Stimulated activated CD4-positive, alpha-beta T cell treated with anti-CD3 and anti-CD28 coated beads, Interleukin-15, amount 100 ng/mL, for 1 hour (primary cell): ENCODE measurements around the gene PTPRA.

Experiments used
- DNase-seq, 2 donors: peaks; one replicate each; pipeline ENCODE4 v3.0.0-alpha.2; 2020; ENCODE audit warnings: low read depth in 1 of 2, low spot score in 1 of 2

Gene PTPRA

DNA sequence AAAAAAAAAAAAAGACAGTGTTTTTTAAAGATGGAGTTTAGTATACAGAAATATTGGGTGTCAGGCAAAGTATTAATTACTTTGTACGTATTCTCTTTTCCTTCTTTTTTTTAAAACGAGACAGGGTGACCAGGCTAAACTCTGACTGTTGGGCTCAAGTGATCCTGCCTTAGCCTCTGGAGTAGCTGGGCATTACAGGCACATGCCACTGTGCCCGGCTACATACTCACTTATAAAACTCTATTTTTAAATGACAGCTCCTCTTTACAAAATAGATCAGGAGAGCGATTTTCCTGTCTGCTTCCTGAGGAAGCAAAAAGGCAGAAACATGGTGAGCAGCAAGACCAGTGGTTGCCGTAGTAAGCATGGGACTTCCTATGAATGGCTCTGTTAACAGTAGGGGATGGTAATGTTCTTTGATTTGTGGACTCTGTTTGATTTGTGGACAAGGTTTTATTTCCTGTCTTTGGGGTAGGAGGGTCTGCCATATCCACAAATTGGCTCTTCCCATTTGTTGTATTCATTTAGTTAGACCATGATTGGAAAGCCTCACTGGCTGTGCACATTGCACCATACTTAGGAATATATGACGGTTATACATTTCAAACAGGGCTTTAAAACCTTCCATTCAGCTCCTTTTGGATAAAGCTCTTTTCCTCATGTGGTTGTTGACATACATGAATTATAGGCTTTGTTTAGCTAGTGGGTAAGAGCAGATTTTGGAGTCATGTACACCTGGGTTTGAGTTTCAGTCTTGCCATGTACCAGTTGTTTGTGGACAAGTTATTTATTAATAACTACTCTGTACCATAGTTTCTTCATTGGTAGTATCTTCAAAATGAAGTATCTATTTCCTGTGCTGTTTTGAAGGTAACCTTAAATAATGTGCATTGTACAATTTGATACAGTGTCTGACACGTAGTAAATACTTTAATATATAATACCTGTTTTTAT, 45.1 kb downstream of the PTPRA start:
- no peak for DNase-seq

DNA sequence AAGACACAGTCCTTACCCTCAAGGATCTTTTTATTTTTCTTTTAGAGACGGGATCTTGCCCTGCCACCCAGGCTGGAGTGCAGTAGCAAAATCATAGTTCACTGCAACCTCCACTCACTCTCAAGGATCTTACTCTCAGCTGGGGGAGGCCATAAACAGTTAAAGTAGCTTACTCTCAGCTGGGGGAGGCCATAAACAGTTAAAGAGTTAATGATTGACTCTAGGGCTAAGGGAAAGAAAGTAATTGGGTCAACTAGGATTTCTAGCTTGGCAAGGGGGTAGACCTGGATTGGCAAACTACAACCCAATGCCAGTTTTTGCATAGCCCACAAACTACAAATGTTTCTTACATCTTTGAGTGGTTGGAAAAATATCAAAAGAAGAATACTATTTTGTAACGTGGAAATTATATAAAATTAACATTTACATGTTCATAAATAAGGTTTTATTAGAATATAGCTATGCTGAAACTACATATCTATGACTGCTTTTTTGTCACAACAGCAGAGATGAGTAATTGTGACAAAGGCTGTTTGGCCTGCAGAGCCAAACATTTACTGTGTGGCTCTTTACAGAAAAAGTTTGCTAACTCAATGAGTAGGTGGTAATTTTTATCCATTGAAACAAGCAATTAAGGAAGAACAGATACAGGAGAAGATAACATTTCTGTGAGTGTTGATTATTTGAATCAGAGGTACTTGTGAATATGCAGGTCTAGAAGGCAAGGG, 46.4 kb downstream of the PTPRA start:
- DNase-seq: no peak

DNA sequence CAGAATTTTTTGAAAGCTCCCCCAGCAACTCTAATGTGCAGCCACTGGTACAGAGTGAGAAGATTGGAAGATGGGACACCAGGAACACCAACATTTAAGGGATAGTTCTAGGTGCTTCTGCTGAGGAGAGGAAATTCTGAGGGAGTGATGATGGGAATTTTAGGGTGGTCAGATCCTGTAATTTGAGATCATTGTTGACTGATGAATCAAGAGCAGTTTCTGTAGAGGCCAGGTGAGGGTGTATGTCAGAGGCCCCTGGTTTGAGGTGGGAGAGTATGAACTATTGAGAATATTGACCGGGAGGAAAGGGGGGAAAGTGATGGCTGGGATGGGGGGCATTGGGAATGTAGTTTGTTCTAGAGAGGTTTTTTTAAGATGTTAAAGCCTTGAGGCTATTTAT, 47.2 kb downstream of the PTPRA start:
- DNase-seq: no peak

DNA sequence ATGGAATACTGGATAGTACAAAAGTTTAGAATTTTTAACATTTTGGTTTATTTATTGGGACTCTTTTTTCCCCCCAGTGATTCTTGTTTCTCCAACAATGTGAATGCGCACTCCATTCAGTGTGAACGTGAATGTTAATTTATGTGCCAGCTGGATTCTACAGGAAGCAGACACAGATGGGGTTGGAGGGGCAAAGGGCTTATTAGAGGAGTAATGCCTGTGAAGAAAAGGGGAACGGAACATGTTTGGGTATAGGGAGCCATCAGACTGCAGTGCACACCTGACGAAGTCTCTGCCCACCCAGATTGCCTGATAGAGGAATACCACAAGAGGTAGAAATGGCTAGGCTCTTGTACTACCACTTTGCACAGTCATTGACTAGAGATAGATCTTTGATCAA, 48.2 kb downstream of the PTPRA start:
- DNase-seq: no peak

DNA sequence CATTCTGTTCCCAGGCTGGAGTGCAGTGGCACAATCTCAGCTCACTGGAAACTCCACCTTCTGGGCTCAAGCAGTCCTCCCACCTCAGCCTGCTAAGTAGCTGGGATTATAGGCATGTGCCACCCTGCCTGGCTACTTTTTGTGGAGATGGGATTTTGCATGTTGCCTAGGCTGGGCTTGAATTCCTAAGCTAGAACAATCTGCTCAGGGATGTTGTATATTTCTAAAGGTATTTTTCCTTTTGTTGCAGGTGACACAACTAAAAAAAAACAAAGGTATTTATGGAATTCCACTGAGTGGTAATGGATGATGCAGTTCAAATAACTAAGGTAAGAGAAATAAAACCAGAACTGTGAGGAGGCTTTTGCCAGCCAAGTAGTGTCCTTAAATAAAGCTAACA, 49.7 kb downstream of the PTPRA start:
- no peak for DNase-seq

DNA sequence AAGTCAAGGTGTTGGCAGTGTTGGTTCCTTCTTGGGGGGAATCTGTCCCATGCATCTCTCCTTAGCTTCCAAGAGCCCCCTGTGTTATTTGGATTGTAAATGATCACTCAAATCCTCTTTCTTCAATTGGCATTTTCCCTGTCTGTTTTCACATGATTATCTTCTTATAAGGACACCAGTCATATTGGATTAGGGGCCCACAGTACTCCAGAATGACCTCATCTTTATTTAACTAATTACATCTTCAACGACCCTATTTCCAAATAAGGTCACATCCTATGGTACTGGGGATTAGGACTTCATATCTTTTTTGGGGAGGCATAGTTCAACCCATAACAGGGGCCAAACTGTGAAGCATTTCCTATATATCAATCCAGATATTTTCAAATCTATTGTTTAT, 57.3 kb downstream of the PTPRA start:
- no peak for DNase-seq

DNA sequence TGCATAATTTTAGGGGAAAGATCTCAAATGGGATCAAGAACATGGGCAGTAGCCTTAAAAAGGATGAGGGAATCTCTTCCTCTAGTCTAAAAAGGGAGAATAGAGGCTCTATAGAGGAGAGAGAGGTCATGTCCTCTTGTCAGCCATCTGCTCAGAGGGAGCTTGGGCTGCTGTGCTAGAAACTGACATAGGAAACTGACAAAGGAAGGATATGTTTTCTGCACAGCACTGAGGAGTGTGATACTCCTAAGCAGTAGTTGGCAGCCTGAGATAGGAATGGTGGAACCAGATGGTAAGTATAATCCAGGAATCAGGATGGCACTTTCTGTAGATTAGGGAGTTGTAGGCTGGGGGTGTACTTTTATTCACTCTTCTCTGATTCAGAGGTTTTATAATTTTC, 59.2 kb downstream of the PTPRA start:
- DNase-seq: no peak

DNA sequence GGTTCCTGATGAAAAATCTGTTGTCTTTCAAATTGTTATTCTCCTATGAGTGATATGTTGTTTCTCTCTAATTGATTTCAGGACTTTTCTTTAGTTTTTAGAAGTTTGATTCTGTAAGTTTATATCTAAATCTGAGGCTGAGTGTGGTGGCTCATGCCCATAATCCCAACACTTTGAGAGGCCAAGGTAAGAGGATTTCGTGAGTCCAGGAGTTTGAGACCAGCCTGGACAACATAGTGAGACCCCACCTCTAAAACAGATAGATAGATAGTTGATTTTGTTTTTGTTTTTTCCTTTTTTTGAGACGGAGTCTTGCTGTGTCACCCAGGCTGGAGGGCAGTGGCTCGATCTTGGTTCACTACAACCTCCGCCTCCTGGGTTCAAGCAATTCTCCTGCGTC, 64.6 kb downstream of the PTPRA start:
- no peak for DNase-seq

DNA sequence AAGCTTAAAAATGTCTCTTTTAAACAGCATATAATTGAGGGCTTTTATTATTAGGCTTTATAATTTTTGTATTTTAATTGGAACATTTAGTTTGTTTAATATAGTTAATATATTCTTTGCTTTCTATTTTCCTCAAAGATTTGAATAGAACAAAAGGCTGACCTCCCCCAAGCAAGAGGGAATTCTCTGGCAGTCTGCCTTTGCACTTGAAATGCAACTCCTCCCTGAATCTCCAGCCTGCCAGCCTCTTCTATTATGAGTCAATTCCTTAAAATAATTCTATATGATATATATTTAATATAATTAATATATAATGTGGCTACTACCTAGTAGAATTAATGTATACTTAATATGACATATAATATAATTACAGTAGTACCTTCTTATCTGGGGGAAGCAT, 69.2 kb downstream of the PTPRA start:
- DNase-seq: no peak

DNA sequence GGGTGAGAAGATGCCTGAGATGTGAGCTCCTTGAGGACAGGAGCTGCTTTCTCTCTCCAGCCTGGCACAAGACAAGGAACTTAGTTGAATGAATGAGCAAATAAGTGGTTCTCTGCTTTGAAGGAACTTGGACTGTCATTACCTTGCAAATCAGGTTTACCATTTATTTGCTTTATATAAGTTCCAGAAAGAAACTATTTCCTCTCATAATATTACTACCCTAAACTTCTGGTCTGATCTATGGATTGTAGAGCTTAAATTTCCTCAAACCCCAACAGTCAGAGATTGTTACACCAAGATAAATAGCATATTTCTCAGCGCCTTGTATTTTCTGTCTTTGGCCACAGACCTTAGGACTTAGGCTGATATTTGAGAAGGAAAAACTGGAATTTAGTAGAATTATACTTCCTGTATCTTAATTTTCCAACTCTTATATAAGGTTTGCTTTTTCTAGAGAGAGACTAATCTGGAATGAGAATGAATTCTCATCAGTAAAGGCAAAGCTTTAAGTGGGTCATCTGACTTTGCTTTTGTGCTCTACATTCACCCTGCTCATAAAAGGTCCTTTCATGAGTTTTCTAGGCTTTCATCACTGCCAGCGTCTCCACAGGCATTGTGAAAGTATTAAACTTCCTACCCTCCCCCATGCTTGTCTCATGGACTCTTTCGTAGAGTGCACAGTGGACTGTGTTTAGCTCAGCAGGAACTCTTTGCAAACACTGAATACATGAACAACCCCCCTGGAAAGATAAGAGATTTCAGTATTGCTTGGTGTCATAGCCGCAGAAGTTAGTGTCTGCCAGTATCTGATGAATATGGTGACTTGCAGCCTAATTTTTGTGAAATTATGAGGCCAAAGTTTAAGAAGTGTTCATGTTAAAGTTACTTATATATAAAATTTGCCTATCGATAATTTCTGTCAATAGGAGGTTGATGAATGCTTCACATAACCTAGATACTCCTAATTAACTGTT, 74.0 kb downstream of the PTPRA start:
- no peak for DNase-seq

DNA sequence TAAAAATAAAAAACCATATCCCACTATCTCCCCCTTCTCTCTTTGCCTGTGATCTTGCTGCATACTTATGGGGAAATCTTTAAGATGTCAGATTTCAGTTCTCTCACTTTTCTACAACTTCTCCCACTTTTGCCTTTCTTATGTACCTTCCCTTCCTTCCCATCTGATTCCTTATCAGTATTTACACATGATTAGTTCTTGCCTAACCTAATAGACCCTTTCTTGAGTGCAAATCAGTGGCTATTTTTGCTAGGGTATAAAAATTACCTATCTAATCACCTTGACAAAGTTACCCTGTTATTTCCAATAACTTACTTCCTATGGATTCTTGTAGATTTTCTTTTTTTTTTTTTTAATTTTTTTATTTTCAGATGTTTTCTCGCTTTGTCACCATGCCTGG, 75.7 kb downstream of the PTPRA start:
- no peak for DNase-seq

DNA sequence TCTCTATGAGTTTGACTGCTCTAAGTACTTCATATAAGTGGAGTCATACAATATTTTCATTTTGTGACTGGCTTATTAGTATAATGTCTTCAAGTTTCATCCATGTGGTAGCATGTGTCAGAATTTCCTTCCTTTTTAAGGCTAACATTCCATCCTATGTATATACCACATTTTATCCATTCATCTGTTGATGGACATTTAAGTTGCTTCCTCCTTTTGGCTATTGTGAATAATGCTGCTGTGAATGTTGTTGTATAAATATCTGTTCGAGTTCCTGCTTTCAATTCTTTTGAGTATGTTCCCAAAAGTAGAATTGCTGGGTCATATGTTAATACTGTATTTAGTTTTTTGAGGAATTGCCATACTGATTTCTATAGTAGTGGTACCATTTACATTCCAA, 79.5 kb downstream of the PTPRA start:
- no peak for DNase-seq

DNA sequence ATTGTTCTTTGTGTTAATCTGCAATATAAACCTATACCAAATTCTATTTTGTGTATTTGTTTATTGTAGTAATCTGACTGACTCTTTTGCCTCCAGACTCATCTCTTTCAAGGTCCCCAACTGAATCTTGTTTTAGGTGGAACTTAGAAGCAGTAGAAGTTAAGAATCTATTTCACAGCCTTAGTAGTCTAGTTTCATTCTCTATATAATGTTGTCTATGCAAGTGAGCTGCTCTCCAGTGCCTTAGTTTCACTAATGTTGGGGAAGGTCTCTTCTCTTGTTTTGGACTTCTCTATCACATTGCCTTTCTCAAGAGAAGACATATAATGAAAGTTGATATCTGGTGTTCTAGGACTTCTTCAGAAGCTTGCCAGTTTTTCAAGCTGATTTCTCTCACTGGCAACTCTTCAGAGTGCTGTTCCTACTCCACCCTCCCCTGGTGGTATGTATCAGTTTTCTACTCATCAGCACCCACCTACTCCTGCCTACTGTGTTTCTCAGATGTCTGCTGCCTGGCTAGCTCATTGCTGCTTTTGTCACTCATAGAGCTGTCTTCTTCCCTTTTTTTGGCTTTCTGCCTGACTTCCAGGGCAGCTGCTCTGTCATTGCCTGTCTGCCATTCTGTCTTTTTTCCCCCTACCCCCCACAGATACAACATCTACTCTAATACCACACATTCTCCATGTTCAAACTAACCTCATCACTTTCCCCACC, 82.1 kb downstream of the PTPRA start:
- no peak for DNase-seq

DNA sequence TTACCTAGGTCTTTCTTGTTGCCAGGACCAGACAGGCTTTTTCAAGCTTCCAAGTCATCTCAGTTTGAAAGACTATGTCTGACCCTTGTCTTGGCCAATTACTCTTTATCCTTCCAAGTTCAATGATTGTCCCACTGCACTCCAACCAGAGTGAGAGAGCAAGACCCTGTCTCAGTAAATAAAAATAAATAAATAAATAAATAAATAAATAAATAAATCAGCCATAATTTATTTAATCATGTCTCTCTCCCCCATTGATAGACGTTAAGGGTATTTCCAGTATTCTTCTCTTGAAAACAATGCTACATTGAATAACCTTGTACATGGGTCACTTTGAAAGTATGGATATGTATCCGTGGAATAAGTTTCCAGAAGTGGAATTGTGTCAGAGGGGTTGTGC, 83.2 kb downstream of the PTPRA start:
- DNase-seq: no peak

DNA sequence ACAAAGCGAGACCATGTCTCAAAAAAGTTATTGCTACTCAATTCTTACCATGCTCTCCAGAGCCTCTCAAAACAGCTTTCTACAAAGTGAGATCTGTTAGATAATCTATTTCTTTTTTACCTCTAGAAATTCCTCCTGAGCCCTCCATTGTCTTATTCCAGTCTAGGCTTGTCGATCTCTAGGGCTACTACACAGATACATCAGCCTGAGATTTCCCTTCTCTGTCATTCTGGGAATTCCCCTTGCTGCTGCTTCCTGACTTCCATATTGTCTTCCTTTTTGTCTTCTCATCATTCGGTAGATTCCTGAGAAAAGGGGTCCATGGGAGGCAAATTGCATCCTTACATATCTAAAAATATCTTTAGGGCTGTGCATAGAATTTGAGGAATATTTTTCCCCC, 94.6 kb downstream of the PTPRA start:
- DNase-seq: no peak

DNA sequence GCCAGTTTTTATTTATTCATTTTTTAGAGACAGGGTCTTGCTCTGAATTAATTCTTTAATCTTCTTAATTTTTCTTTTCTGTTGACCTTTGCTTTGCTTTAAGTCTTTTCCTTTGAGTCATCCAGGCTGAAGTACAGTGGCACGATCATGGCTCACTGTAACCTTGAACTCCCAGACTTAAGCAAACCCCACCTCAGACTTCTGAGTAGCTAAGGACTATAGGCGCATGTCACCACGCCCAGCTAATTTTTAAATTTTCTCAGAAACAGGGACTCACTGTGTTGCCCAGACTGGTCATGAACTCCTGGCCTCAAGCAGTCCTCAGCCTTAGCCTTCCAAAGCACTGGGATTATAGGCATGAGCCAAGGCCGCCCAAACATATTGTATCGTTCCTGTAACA, 98.8 kb downstream of the PTPRA start:
- DNase-seq: no peak

DNA sequence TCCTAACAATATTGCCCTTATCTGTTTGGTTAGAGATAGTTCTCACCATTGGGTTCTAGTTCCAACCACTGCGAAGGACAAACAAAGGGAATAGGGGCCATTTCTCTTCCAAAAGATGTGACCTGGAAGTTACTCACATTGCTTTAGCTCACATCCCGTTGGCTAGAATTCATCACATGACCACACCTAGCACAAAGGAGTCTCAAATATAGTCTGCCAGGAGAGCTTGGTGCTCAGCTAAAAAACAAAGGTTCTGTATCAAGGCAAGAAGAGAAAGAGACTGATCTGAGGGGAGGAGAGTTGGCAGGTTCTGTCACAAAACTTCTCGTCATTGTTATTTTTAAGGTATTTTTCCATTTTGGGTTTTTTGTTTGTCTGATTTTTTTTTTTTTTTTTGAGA, 100.3 kb downstream of the PTPRA start:
- DNase-seq: no peak

DNA sequence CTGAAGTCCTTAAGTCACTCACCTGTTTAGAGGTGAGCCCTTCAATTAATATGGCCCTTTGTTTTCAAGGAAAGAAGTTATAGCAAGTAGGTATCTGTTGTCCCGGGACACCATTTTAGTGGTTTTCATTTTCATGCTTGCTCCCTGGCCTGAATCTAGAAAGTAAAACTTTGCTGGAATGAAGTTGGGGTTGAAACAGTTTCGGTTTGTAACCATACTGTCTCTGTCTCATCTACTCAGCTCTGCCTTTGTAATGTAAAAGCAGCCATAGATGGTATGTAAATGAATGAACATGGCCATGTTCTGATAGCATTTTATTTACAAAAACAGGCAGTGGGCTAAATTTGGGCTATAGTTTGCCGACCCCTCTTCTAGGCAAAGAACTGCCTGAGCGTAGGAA, 105.2 kb downstream of the PTPRA start:
- DNase-seq: no peak

DNA sequence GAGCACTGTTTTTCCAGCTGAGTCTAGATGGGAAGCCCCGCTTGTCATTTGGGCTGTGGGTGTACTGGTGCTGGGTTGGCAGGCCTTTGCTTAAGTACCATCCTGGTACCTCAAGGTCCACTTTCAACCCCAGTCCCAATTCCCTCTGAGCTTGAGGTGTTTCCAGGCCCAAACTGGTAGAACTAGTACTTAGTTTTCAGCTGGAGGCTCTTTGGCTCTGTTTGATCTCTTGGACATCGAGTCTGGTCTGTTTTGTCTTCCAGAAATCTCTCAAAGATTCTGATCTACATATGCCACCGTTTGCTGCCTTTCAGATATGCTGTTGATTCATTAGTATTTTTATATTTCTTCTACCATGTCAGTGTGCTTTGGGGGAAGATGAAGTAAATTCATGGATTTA, 108.4 kb downstream of the PTPRA start:
- DNase-seq: no peak

DNA sequence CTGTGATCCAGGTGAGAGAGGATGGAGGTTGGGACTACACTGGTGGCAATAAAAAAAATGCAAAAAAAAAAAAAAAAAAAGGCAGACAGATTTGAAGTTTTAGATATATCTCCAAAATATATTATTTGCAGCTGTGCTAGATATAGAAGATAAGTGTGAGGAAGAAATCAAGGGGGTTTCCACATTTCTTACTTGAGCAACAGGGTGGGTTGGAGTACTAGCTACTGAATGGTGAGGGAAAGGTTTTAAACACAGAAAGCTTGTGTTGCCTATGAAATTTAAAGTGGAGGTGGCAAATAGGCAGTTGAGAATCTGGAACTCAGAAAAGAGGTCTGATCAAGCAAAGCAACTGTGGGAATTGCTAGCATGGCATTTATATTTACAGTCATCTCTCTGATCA, 110.2 kb downstream of the PTPRA start:
- no peak for DNase-seq

DNA sequence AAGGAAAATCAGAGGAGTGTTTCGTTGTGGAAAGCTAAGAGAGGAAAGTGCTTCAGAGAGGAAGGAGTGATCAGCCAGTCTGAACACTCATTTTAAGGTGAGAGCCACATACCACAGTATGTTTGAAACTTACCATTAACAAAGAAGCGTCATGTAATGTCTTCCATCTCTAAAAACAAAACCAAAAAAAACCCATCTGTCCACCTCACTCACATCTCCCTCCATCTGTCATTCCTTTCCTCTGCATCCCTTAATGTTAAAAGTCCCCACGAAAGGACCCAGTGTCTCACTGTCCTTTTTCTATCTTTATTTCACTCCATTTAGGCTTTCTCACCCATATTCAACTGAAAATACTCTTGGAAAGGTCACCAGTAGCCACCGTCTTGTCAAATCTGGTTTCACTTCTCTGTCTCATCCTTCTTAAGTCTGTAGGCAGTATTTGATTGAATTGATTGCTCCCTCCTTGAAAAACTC, 110.8 kb downstream of the PTPRA start:
- no peak for DNase-seq
